Thyroid gland (tissue), 4 donors: ENCODE data around the gene EFCAB6.

Experiments
- POLR2A ChIP-seq, 2 donors: fragments of 450-650 bp; IDR thresholded peaks; one replicate each; pipeline ENCODE4 v1.6.1; 2017; ENCODE audit warnings: antibody characterized with exemption in 2 of 2, mild to moderate bottlenecking in 2 of 2, moderate library complexity in 1 of 2
- TF ChIP-seq, protein P1 (sequence below), 6 experiments: fragments of 200-600 bp in 3 of 6; fragments of 450-650 bp in 3 of 6; sonication (generic) in 3 of 6; IDR thresholded peaks; one replicate each; pipeline ENCODE4 v1.5.1; 2016 to 2019; ENCODE audit warnings: antibody characterized with exemption in 6 of 6, mild to moderate bottlenecking in 2 of 6, inconsistent platforms in 1 of 6, moderate library complexity in 1 of 6

DNA sequence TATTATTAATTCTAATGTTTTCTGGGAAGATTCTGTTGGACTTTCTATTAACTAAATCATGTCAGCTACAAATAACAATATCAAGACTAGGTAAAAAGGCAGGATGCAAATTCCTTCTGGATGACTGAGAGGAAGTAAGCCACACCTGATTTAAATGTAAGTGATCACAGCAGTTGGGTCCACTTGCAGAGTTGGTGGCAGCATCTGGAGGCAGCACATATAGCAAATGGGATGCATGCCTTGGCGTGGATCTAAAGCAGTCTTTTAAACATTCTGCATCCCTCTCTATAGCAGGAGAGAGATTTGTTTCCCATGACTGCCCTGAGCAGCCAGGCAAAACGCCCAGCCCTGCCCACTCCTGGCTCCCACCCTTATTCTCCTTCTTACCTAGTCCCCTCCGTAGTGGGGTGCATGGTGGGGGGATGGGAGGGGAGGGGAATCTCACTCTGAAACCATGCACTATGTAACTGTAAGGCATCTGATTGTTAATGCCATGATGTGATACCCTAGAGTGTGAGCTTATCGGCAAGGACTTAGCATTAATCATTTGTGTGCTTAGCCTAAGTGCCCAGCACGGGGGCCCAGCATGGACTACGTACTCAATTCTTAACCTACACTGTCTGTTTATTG is 130.3 kb downstream of the EFCAB6 start:
- TF ChIP-seq, protein P1, sequence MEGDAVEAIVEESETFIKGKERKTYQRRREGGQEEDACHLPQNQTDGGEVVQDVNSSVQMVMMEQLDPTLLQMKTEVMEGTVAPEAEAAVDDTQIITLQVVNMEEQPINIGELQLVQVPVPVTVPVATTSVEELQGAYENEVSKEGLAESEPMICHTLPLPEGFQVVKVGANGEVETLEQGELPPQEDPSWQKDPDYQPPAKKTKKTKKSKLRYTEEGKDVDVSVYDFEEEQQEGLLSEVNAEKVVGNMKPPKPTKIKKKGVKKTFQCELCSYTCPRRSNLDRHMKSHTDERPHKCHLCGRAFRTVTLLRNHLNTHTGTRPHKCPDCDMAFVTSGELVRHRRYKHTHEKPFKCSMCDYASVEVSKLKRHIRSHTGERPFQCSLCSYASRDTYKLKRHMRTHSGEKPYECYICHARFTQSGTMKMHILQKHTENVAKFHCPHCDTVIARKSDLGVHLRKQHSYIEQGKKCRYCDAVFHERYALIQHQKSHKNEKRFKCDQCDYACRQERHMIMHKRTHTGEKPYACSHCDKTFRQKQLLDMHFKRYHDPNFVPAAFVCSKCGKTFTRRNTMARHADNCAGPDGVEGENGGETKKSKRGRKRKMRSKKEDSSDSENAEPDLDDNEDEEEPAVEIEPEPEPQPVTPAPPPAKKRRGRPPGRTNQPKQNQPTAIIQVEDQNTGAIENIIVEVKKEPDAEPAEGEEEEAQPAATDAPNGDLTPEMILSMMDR (IDR thresholded peaks at IDR 0.05): no peak
- no peak for TF ChIP-seq POLR2A (IDR thresholded peaks at IDR 0.05)
